KMS-11 (cell line): ENCODE measurements around the gene MRPS17.

Experiments used
- H2AFZ ChIP-seq: fragments of 200-600 bp; sonication (generic); 2 replicates; pipeline ENCODE4 v1.6.1; 2016; ENCODE audit warnings: antibody characterized with exemption, mixed run types, low read depth
- H3K27ac ChIP-seq: fragments of 200-600 bp; sonication (generic); 2 replicates; pipeline ENCODE4 v1.6.1; 2016; ENCODE audit warnings: mild to moderate bottlenecking, mixed run types
- H3K27me3 ChIP-seq: fragments of 200-600 bp; sonication (generic); 2 replicates; pipeline ENCODE4 v1.6.1; 2017; ENCODE audit warnings: mild to moderate bottlenecking, low read depth, mixed run types, moderate library complexity; ENCODE audit not compliant: insufficient read depth
- H3K36me3 ChIP-seq: fragments of 200-600 bp; sonication (generic); 2 replicates; pipeline ENCODE4 v1.6.1; 2017; ENCODE audit warnings: mild to moderate bottlenecking, mixed run types; ENCODE audit not compliant: insufficient read depth
- H3K4me1 ChIP-seq: fragments of 200-600 bp; sonication (generic); 2 replicates; pipeline ENCODE4 v1.6.1; 2016; ENCODE audit warnings: mild to moderate bottlenecking, low read depth, mixed run types; ENCODE audit not compliant: poor library complexity, severe bottlenecking
- H3K4me2 ChIP-seq: fragments of 200-600 bp; sonication (generic); 2 replicates; pipeline ENCODE4 v1.7.0; 2016; ENCODE audit warnings: mild to moderate bottlenecking, mixed run types
- H3K4me3 ChIP-seq: fragments of 200-600 bp; sonication (generic); IDR thresholded peaks from 2 replicates; pipeline ENCODE4 v1.6.1; 2017; ENCODE audit warnings: low read depth, low read length, mixed read lengths; ENCODE audit not compliant: insufficient read depth
- H3K79me2 ChIP-seq: fragments of 200-600 bp; sonication (generic); 2 replicates; pipeline ENCODE4 v1.6.1; 2016; ENCODE audit warnings: low read depth, mixed run types; ENCODE audit not compliant: insufficient read depth
- H3K9ac ChIP-seq: fragments of 200-600 bp; sonication (generic); 2 replicates; pipeline ENCODE4 v1.6.1; 2016; ENCODE audit warnings: mild to moderate bottlenecking, mixed run types
- H4K20me1 ChIP-seq: fragments of 200-600 bp; sonication (generic); 2 replicates; pipeline ENCODE4 v1.6.1; 2016; ENCODE audit warnings: mild to moderate bottlenecking, mixed run types; ENCODE audit not compliant: insufficient read depth
- CTCF ChIP-seq: fragments of 200-600 bp; sonication (generic); conservative IDR thresholded peaks from 2 replicates; pipeline ENCODE4 v1.6.1; 2017; ENCODE audit warnings: low read depth, mild to moderate bottlenecking, antibody characterized with exemption, low read length, moderate library complexity, mixed read lengths

The MRPS17 gene

DNA sequence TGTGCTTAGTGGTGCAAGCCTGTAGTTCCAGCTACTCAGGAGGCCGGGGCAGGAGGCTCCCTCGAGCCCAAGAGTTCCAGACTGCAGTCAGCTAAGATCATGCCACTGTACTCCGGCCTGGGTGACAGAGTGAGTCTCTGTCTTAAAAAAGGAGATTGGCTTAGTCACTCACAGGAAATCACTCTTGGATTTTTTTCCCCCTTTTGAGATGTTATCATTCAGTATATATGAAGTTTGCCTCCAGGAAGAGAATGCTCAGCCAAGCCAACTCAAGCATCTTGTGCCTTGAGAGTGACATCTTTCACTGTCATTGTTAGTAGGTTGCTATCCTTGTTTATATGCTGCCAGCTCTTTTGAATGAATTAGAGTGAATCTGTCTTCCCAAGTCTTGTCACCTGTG, 40.7 kb downstream of the MRPS17 start:
- Histone ChIP-seq H3K27ac (no peak overlapping the region), H3K9ac (no peak overlapping the region), H3K4me3 (no peak overlapping the region), H3K4me2 (no peak overlapping the region), H4K20me1 (no peaks in the 10 kb centered on the region), H3K27me3 (no peaks in the 10 kb centered on the region), H3K4me1 (no peaks in the 10 kb centered on the region), H2AFZ (no peak overlapping the region), H3K79me2 (no peaks in the 10 kb centered on the region), H3K36me3 (no peaks in the 10 kb centered on the region)
- TF ChIP-seq CTCF = no peak

GRCh38 chr7:55996856-55997500, 45.3 kb downstream of the MRPS17 start:
- H3K4me3 ChIP-seq = no peak overlapping the region
- H3K4me1 ChIP-seq = no peaks in the 10 kb centered on the region
- no peaks in the 10 kb centered on the region for H4K20me1 ChIP-seq
- no peak overlapping the region for H3K4me2 ChIP-seq
- H3K27ac ChIP-seq = no peak overlapping the region
- no peaks in the 10 kb centered on the region for H3K27me3 ChIP-seq
- H3K36me3 ChIP-seq = no peaks in the 10 kb centered on the region
- no peak for TF ChIP-seq CTCF
- H3K79me2 ChIP-seq = no peaks in the 10 kb centered on the region
- no peak overlapping the region for H2AFZ ChIP-seq
- H3K9ac ChIP-seq = no peak overlapping the region

GRCh38 chr7:56003749-56004148, 52.1 kb downstream of the MRPS17 start:
- H3K27me3 ChIP-seq = no peaks in the 10 kb centered on the region
- H3K9ac ChIP-seq = no peak overlapping the region
- no peak overlapping the region for H3K27ac ChIP-seq
- no peak overlapping the region for H3K4me3 ChIP-seq
- no peak overlapping the region for H3K4me2 ChIP-seq
- H3K4me1 ChIP-seq = no peaks in the 10 kb centered on the region
- H4K20me1 ChIP-seq = no peaks in the 10 kb centered on the region
- no peaks in the 10 kb centered on the region for H3K36me3 ChIP-seq
- H2AFZ ChIP-seq = no peak overlapping the region
- no peaks in the 10 kb centered on the region for H3K79me2 ChIP-seq
- TF ChIP-seq CTCF = no peak
